Neural cell (in vitro differentiated cells): Measurements from ENCODE around the gene CCDC7. TPM values are rescaled to one million over a fixed set of nuclear protein-coding genes. Genes with fewer than 3 reads are reported as not detected.

Source experiments
- H2AFZ ChIP-seq: fragments of 200-600, 300-800 bp; sonication (generic), shearing (Covaris generic); 2 replicates; pipeline ENCODE4 v1.6.0; 2014; ENCODE audit warnings: low read depth, mild to moderate bottlenecking, antibody characterized with exemption, low read length, moderate library complexity
- H3F3A ChIP-seq: fragments of 200-600 bp; shearing (Covaris generic); 2 replicates; pipeline ENCODE4 v1.6.1; 2016; ENCODE audit warnings: mild to moderate bottlenecking, moderate library complexity, mixed read lengths, antibody characterized with exemption, low read length; ENCODE audit not compliant: insufficient read depth, poor library complexity, severe bottlenecking
- H3K27ac ChIP-seq: fragments of 200-600, 300-800 bp; sonication (generic), shearing (Covaris generic); 2 replicates; pipeline ENCODE4 v1.5.1; 2014; ENCODE audit warnings: mild to moderate bottlenecking, low read length, moderate library complexity
- H3K27me3 ChIP-seq: fragments of 300-800, 200-600 bp; sonication (generic), shearing (Covaris generic); 2 replicates; pipeline ENCODE4 v1.6.0; 2014; ENCODE audit warnings: mild to moderate bottlenecking, low read depth, low read length, moderate library complexity; ENCODE audit not compliant: insufficient read depth
- H3K36me3 ChIP-seq: fragments of 300-800, 200-600 bp; sonication (generic), shearing (Covaris generic); 2 replicates; pipeline ENCODE4 v1.5.1; 2014; ENCODE audit warnings: mild to moderate bottlenecking, antibody characterized with exemption, low read length, moderate library complexity; ENCODE audit not compliant: insufficient read depth
- H3K4me2 ChIP-seq: fragments of 300-800, 200-600 bp; sonication (generic), shearing (Covaris generic); 2 replicates; pipeline ENCODE4 v1.6.0; 2014; ENCODE audit warnings: mild to moderate bottlenecking, low read length
- H3K4me3 ChIP-seq: fragments of 300-800, 200-600 bp; sonication (generic), shearing (Covaris generic); 2 replicates; pipeline ENCODE4 v1.5.1; 2014; ENCODE audit warnings: mild to moderate bottlenecking, low read length, moderate library complexity
- H3K79me2 ChIP-seq: fragments of 200-600 bp; shearing (Covaris generic); replicated peaks from 2 replicates; pipeline ENCODE4 v1.6.0; 2014; ENCODE audit warnings: mild to moderate bottlenecking, low read length, moderate library complexity; ENCODE audit not compliant: insufficient read depth
- H3K9ac ChIP-seq: fragments of 300-800, 200-600 bp; sonication (generic), shearing (Covaris generic); 2 replicates; pipeline ENCODE4 v1.6.1; 2016; ENCODE audit warnings: mild to moderate bottlenecking, low read length, mixed read lengths
- H3K9me2 ChIP-seq: fragments of 200-600 bp; shearing (Covaris generic); 2 replicates; pipeline ENCODE4 v1.6.1; 2016; ENCODE audit warnings: mild to moderate bottlenecking, low read length, mixed read lengths; ENCODE audit not compliant: insufficient read depth
- H3K9me3 ChIP-seq: fragments of 200-600, 300-800 bp; sonication (generic), shearing (Covaris generic); 2 replicates; pipeline ENCODE4 v1.6.1; 2016; ENCODE audit warnings: mild to moderate bottlenecking, mixed run types, low read length, moderate library complexity, mixed read lengths
- H4K20me1 ChIP-seq: fragments of 200-600 bp; shearing (Covaris generic); 2 replicates; pipeline ENCODE4 v1.6.1; 2016; ENCODE audit warnings: mild to moderate bottlenecking, mixed run types; ENCODE audit not compliant: insufficient read depth
- EP300 ChIP-seq: fragments of 450-650 bp; conservative IDR thresholded peaks from 2 replicates; pipeline ENCODE4 v1.6.1; 2014; ENCODE audit warnings: antibody characterized with exemption, mild to moderate bottlenecking, moderate library complexity; ENCODE audit not compliant: poor library complexity, severe bottlenecking
- EZH2 ChIP-seq: fragments of 200-600, 300-800 bp; shearing (Covaris generic), sonication (generic); IDR thresholded peaks from 2 replicates; pipeline ENCODE4 v1.6.1; 2014; ENCODE audit warnings: antibody characterized with exemption, low read length, borderline replicate concordance, mild to moderate bottlenecking; ENCODE audit not compliant: insufficient read depth, poor library complexity, severe bottlenecking
- MXI1 ChIP-seq: fragments of 450-650 bp; conservative IDR thresholded peaks from 2 replicates; pipeline ENCODE4 v1.6.1; 2014; ENCODE audit warnings: antibody characterized with exemption, mild to moderate bottlenecking; ENCODE audit not compliant: poor library complexity, severe bottlenecking
- POLR2AphosphoS5 ChIP-seq: IDR thresholded peaks from 2 replicates; pipeline ENCODE4 v1.6.1; 2012
- RAD21 ChIP-seq: fragments of 450-650 bp; conservative IDR thresholded peaks from 2 replicates; pipeline ENCODE4 v1.6.1; 2014; ENCODE audit warnings: antibody characterized with exemption, mild to moderate bottlenecking, moderate library complexity
- REST ChIP-seq: IDR thresholded peaks from 2 replicates; pipeline ENCODE4 v1.6.1; 2012; ENCODE audit warnings: borderline replicate concordance
- SMC3 ChIP-seq: fragments of 450-650 bp; conservative IDR thresholded peaks from 2 replicates; pipeline ENCODE4 v1.6.1; 2014; ENCODE audit warnings: antibody characterized with exemption, mild to moderate bottlenecking, moderate library complexity; ENCODE audit not compliant: poor library complexity
- TAF1 ChIP-seq: IDR thresholded peaks from 2 replicates; pipeline ENCODE4 v1.6.1; 2012; ENCODE audit warnings: low read depth
- polyA plus RNA-seq: library from polyadenylated mRNA; depleted of rRNA; stranded (reverse); fragments of >200 nt; gene quantifications from 2 replicates; pipeline ENCODE4 v1.2.3, GENCODE V29; 2014
- TF ChIP-seq, protein P1 (sequence below): fragments of 450-650 bp; IDR thresholded peaks from 2 replicates; pipeline ENCODE4 v1.5.1; 2014; ENCODE audit warnings: antibody characterized with exemption, mild to moderate bottlenecking, moderate library complexity; ENCODE audit not compliant: poor library complexity, severe bottlenecking

CCDC7 gene
- polyA plus RNA-seq, 1 donor from 2014 or later = 5.1 TPM

- Histone ChIP-seq H3K4me3 (no peak overlapping the region), H3K36me3 (no peaks in the 10 kb centered on the region), H3K9ac (no peak overlapping the region), H3K9me2 (no peaks in the 10 kb centered on the region), H4K20me1 (no peaks in the 10 kb centered on the region), H3K27me3 (no peaks in the 10 kb centered on the region), H3K27ac (no peak overlapping the region), H2AFZ (no peak overlapping the region), H3F3A (no peaks in the 10 kb centered on the region), H3K79me2 (no peaks in the 10 kb centered on the region), H3K9me3 (no peaks in the 10 kb centered on the region), H3K4me2 (no peak overlapping the region)
- TF ChIP-seq MXI1 (no peak), RAD21 (no peak), SMC3 (no peak), EP300 (no peak), EZH2 (no peak), POLR2AphosphoS5 (no peak), TAF1 (no peak), REST (no peak)
- TF ChIP-seq, protein P1, sequence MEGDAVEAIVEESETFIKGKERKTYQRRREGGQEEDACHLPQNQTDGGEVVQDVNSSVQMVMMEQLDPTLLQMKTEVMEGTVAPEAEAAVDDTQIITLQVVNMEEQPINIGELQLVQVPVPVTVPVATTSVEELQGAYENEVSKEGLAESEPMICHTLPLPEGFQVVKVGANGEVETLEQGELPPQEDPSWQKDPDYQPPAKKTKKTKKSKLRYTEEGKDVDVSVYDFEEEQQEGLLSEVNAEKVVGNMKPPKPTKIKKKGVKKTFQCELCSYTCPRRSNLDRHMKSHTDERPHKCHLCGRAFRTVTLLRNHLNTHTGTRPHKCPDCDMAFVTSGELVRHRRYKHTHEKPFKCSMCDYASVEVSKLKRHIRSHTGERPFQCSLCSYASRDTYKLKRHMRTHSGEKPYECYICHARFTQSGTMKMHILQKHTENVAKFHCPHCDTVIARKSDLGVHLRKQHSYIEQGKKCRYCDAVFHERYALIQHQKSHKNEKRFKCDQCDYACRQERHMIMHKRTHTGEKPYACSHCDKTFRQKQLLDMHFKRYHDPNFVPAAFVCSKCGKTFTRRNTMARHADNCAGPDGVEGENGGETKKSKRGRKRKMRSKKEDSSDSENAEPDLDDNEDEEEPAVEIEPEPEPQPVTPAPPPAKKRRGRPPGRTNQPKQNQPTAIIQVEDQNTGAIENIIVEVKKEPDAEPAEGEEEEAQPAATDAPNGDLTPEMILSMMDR = no peak
These were observed 27.4 kb upstream of the CCDC7 start for GRCh38 chr10:32418572-32418971.

- Histone ChIP-seq H3K9ac (no peak overlapping the region), H4K20me1 (no peaks in the 10 kb centered on the region), H3K4me2 (no peak overlapping the region), H3K9me3 (no peaks in the 10 kb centered on the region), H3F3A (no peaks in the 10 kb centered on the region), H3K27me3 (no peaks in the 10 kb centered on the region), H3K79me2 (no peaks in the 10 kb centered on the region), H3K27ac (no peak overlapping the region), H3K4me3 (no peak overlapping the region), H3K9me2 (no peaks in the 10 kb centered on the region), H3K36me3 (no peaks in the 10 kb centered on the region), H2AFZ (no peak overlapping the region)
- TF ChIP-seq RAD21 (no peak), EZH2 (no peak)
These were observed 26.3 kb upstream of the CCDC7 start for GRCh38 chr10:32419615-32420014.

DNA sequence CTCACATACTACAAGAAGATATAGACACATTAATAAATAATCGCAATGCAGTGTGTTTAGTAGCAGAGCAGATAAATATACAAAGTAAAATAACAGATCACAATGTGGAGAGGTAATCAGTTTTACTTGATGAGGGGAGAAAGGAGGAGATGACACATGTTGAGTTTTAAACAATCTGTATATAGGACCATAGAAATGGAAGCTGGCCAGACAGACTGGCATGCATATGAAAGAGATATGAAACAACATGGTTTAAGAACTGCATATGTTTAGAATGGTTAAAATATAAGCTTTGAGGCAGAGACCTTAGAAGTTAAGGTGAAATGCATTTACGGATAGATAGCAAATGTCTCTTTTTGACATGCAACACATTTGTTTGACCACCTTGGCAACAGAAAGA lies 19.8 kb upstream of the CCDC7 start:
- no peak overlapping the region for H2AFZ ChIP-seq
- no peak overlapping the region for H3K4me3 ChIP-seq
- no peaks in the 10 kb centered on the region for H3K9me3 ChIP-seq
- H3K36me3 ChIP-seq = no peaks in the 10 kb centered on the region
- H3K9ac ChIP-seq = no peak overlapping the region
- no peaks in the 10 kb centered on the region for H4K20me1 ChIP-seq
- no peak overlapping the region for H3K4me2 ChIP-seq
- TF ChIP-seq TAF1 (no peak), EZH2 (no peak), SMC3 (no peak), EP300 (no peak), MXI1 (no peak), RAD21 (no peak), REST (no peak), POLR2AphosphoS5 (no peak)
- TF ChIP-seq, protein P1 = no peak
- no peak overlapping the region for H3K27ac ChIP-seq
- no peaks in the 10 kb centered on the region for H3K9me2 ChIP-seq
- H3K27me3 ChIP-seq = no peaks in the 10 kb centered on the region
- H3K79me2 ChIP-seq = no peaks in the 10 kb centered on the region
- H3F3A ChIP-seq = no peaks in the 10 kb centered on the region
